GM19395 (cell line): ENCODE data around the gene AMBRA1.

Experiments used
- ATAC-seq: cut with Tn5 transposase; IDR thresholded peaks from one replicate; pipeline ENCODE4 v1.9.1; 2021; ENCODE audit warnings: mild to moderate bottlenecking, moderate library complexity; ENCODE audit not compliant: unreplicated experiment

AMBRA1 gene

GRCh38 chr11:46477136-46477535 is 116.7 kb downstream of the AMBRA1 start:
- ATAC-seq: no peak

GRCh38 chr11:46475926-46476545 is 117.8 kb downstream of the AMBRA1 start:
- no peak for ATAC-seq

GRCh38 chr11:46475051-46475925 is 118.5 kb downstream of the AMBRA1 start:
- ATAC-seq: no peak

GRCh38 chr11:46472662-46472994 is 121.2 kb downstream of the AMBRA1 start:
- ATAC-seq: no peak

- no peak for ATAC-seq
Observed at GRCh38 chr11:46471943-46472661, 121.7 kb downstream of the AMBRA1 start.

- ATAC-seq: no peak
Observed at GRCh38 chr11:46469926-46470325, 123.9 kb downstream of the AMBRA1 start.

GRCh38 chr11:46465683-46466082 is 128.1 kb downstream of the AMBRA1 start:
- no peak for ATAC-seq

GRCh38 chr11:46463701-46464421 is 130.0 kb downstream of the AMBRA1 start:
- ATAC-seq: no peak

- no peak for ATAC-seq
Observed at GRCh38 chr11:46461461-46461927, 132.3 kb downstream of the AMBRA1 start.

- no peak for ATAC-seq
Observed at GRCh38 chr11:46458491-46458890, 135.3 kb downstream of the AMBRA1 start.

- ATAC-seq: no peak
Observed at GRCh38 chr11:46457659-46458424, 136.0 kb downstream of the AMBRA1 start.

- no peak for ATAC-seq
Observed at GRCh38 chr11:46457021-46457420, 136.8 kb downstream of the AMBRA1 start.

GRCh38 chr11:46456269-46457001 is 137.4 kb downstream of the AMBRA1 start:
- no peak for ATAC-seq

- ATAC-seq: no peak
Observed at GRCh38 chr11:46455834-46456233, 138.0 kb downstream of the AMBRA1 start.

GRCh38 chr11:46452918-46453517 is 140.8 kb downstream of the AMBRA1 start:
- ATAC-seq: no peak

GRCh38 chr11:46451759-46452158 is 142.1 kb downstream of the AMBRA1 start:
- no peak for ATAC-seq

- no peak for ATAC-seq
Observed at GRCh38 chr11:46450846-46451477, 142.9 kb downstream of the AMBRA1 start.

- no peak for ATAC-seq
Observed at GRCh38 chr11:46447544-46447943, 146.3 kb downstream of the AMBRA1 start.
